NCI-H748 treated with DMSO at 0.1 percent for 48 hours (cell line): ENCODE measurements around the gene PLSCR5.

Experiments used
- DNase-seq: peaks from one replicate; lab custom pipeline; 2025; lab: John Stamatoyannopoulos, UW

The PLSCR5 gene

DNA sequence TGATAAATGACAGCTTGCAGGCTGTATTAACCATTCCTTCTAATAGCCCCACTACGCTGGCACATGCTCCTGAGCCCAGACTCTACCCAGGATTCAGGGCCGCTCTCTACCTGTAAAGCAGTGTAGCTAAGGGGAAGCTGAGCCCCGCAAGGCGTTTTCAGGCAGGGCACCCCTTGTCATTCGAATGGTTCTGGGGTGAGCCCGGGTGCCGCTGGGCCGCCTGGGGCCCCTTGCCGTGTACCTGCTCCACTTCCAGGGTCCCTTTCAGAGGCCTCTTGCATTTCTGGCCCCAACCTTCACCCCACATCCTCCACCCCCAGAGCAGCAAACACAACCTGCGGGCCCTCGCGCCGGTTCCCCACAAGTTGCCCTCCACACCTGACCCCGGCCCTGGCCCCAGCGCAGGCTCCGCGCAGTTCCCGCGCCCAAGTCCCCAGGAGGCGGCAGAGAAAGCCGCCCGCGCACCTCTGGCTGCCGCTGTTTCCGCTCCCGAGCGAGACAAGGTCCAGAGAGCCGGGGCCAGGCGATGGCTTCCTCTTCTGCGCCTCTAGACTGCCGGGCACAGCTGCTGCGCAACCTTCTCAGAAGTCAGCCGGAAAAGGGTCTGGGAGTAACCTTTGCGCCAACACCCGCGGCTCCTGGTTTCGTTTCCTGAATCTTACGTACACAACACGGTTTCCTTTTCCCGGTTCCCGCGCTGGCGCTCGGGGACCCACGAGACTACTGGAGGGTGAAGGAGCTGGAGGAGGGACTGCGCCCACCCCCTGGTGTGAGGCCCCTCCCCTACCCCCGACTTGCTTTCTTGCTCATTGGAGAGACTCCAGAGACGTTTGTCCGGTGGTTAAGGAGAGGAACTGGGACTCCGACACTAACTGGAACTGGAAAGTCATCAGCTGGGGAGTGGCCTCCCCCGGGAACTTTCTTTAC is 60.9 kb downstream of the PLSCR5 start, which contains the start of gene PLSCR1:
Gene PLSCR1 (minus strand): TSS at position 606 of the 927 bp plus-strand sequence. CDS start 8,055 bp downstream, outside the sequence.
- peak; percentile 73 for DNase-seq

DNA sequence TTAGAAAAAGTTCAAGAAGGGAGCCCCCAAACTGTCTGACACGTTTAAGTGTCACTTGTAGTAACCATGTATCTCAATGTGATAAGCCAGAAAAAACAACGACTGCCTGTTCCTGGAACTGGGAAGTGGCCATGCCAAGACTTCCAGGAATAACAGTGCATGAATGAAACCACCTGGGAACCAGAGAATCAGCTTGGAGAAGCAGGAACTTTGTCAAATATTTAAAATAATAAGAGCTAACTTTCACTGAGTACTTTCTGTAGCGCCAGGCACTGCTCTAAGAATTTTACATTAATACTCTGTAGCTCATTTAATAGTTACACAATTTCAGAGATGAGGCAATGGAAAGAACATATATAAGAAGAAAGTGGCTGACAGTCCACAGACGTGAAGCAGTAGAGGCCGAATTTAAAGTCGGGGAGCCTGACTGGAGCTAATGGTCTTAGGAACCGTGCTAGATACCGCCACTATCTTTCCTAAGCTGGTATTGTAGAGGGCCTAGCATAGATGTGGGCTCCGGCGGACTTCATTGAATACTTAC is 61.6 kb downstream of the PLSCR5 start:
- DNase-seq: no peak

DNA sequence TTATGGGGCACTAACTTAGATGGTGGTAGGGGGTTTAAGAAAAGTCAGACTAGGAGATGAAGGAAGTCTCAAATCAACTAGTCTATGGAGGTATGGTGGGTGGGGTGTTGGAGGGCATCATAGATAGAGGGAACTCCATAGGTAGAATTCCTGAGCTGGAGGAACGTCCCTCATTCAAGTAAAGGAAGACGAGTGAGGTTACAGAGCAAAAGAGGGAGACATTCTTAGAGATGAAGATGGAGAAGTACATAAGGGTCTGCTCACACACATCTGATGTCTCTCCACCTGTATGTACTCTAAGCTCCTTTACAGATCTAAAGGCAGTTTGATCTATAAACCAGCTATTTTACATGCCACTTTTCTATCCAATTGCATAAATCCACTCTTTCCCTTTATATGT is 62.2 kb downstream of the PLSCR5 start:
- no peak for DNase-seq

DNA sequence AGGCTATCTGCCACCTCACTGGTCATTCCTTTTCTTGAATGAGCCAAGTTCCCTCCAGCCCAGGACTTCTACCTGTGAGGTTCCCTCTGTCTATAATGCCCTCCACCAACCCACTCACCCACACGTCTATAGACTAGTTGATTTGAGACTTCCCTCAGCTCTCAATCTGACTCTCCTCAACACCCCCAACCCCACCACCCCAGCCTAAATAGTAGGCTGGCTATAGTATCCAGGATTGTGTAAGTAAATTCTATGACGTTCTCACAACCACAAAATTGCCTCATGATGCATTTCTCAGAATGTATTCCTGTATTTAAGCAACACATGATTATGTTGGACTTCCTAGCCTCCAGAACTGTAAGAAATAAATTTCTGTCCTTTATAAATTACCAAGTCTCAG is 63.0 kb downstream of the PLSCR5 start:
- no peak for DNase-seq

DNA sequence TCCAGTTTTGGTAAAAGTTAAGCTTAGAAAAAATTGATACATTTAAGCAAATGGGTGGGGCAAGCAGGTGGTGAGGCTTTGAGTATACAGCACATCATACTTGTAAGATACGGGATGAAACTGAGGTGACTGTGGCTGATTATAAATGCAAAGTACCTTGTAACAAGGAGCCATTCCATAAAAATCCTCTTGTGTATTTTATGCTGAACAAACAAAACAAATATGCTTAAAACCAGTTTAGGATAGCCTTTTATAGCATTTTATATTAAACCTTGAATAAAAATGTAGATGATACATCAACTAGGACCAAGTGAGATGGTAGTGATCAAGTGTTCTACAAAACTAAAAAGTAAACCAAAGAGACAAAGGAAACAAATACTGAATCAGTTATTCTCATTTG is 64.2 kb downstream of the PLSCR5 start:
- no peak for DNase-seq

GRCh38 chr3:146540236-146540635 is 64.9 kb downstream of the PLSCR5 start:
- no peak for DNase-seq

DNA sequence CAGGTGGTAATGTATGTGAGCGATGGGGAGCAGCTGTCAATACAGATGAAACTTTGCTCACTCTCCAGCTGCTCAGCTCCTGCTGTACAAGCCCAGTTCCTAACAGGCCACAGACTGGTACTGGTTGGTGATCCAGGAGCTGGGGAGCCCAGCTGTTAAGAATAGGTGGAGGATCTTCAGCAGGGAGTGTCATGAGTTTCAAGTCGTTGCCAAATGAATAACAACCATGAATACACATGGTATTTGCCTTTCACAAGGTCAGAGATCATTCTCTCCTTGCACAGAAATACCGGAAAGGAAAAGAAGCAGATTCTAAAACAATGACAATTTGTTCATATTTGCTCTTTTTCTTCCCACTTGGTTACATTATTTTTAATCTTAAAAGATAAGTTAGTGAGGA is 65.8 kb downstream of the PLSCR5 start:
- no peak for DNase-seq

DNA sequence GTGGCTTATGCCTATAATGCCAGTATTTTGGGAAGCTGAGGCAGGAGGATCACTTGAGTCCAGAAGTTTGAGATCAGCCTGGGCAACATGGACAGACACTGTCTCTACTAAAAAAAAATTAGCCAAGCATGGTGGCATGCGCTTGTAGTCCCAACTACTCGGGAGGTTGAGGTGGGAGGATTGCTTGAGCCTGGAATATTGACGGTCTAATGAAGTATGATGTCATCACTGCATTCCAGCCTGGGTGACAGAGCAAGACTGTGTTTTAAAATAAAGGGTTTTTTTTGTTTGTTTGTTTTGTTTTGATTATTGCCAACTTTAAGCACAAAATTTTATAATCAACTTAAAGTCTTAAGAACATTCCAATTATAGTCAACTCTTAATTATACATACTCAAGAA is 67.5 kb downstream of the PLSCR5 start:
- no peak for DNase-seq

DNA sequence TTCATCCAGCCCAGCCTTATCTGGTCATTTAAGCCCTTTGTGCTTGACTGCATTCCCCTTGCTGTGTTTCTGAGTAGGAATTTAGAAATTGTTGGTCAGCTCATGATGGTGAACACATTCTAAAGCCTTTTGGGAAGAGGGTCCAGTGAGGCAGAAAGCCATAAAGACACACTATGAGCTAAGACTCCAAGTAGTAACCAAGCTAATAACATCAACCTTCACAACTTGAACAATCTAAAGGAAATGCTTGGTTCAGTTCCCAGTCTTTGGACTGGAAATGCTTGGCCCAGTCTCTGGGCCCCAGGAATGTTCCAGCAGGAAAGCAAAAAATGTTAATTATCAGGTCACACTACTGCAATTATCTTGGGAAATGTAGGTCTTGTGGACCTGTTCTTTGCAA is 68.5 kb downstream of the PLSCR5 start:
- no peak for DNase-seq
